HG02973 (cell line): ENCODE results near the gene ZFHX2.

Experiments
- ATAC-seq: cut with Tn5 transposase; IDR thresholded peaks from one replicate; pipeline ENCODE4 v1.9.1; 2021; ENCODE audit warnings: moderate library complexity; ENCODE audit not compliant: unreplicated experiment

ZFHX2 gene

DNA sequence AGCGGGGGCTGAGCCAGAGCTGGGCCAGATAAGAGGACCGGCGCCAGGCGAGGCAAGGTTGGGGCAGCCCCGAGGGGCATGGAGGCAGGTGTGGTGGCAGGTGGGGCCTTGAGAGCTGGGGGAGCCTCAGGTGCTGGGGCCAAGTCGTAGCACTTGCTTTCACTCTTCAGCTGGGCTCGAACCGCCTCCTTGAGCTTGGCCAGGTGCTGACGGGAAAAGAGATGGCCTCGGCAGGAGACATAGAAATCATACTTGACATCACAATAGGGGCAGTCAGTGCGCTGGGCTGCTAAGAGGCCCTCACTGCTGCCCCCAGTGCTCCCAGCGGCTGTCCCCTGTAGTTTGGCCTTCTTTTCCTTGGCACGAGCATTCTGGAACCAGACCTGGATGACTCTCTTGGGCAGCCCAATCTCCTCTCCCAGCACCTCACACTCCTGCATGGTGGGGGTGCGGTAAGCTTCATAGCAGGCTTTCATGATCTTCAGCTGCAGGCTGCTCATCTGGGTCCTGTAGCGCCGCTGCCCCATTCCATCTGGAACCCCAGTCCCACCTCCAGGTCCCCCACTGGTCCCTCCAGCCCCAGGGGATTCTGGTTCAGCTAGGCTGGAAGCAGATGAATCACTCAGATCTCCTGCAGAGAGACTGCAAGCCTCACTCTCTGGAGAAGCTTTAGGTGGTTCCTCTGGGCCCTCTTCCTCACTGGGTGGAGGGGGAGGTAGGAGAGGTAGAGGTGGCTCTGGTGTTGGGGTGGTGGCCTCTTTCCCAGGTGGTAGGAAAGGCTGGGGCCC, 28.1 kb downstream of the ZFHX2 start:
- ATAC-seq: no peak

DNA sequence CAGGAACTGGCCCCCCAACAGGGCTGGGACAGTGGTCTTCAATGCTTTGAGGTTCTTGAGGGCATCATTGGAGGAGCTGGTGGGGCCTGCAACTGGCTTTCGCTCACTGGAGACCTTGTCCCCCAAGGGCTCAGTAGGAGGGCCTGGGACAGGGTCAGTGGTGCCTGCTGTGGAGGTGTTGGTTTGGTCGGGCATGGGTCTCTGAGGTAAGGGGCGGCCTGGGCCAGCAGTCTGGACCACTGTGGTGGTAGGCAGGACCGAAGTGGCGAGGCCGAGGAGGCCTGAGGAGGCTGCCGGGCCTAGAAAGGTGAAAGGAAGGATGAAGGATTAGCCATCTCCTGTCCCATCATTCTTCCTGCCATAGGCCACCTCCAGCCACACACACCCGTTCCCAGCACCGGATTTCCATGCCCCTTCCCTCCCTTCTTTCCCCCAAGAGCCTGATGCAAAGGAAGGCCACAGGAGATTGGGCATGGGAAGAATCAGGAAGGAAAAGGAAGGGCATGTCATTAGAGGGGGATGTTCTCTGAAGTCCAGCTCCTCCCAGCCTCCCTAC, 28.8 kb downstream of the ZFHX2 start:
- ATAC-seq: no peak

- ATAC-seq: no peak
Observed at GRCh38 chr14:23521785-23522640, 29.6 kb downstream of the ZFHX2 start.

GRCh38 chr14:23520899-23521533, 30.5 kb downstream of the ZFHX2 start:
- ATAC-seq: no peak

DNA sequence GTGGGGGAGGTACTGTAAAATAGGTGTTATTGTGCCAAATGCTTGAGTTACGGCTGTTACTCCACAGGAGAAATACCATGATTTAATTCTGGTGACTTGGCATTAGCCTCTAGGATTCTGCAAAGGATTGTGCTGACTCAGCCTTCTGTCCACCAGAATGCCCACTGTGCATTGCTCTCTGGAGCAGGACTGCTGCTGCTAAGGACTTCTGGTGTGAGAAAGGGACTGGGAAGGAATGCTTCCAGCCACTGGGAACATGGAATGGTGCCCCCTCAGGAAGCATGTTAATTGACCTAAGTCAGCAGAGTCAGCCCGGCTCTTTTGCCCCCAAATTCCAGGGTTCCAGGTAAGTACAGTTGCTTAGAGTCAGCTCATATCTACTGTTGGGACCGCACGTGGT, 32.9 kb downstream of the ZFHX2 start:
- no peak for ATAC-seq

- no peak for ATAC-seq
Observed at GRCh38 chr14:23517650-23518326, 33.8 kb downstream of the ZFHX2 start.

- ATAC-seq: no peak
Observed at GRCh38 chr14:23514644-23514957, 37.0 kb downstream of the ZFHX2 start.

GRCh38 chr14:23513818-23514643, 37.5 kb downstream of the ZFHX2 start:
- no peak for ATAC-seq

DNA sequence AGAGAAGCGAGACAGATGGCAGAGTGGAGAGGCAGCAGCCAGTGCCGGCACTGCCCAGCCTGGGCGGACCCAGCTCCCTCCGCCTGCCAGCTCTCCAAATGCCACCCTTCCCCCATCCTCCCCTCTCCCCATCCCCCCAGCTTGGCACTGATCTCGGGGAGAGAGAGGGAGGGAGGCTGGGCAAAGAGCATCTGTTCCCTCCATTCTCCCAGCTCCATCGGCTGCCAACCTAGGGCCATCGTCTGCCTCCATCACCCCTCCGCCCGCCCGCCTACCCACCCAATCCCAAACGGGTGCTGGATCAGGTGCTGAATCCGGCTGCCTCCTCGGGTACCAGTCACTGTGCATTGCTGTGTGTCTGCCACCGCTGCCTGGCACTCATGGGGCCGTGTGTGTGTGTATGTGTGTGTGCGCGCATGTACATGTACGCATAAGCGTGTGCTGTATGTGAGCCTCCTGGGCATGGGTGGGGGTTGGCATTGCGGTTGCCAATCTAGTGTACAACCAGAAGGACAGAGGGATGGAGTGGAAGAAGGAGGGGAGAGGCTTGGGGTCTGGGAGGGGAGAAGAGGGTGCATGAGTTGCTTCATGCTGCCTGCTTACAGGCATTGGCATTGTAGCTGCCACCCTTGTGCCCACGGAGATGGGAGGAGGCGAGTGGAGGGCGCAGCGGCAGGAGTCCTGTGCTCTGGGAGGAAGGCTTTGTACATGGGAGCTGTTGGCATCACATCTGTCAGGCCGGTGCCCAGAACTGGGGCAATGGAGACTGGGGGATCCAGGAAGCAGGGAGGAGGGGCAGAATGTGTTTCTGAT, 38.4 kb downstream of the ZFHX2 start:
- no peak for ATAC-seq

DNA sequence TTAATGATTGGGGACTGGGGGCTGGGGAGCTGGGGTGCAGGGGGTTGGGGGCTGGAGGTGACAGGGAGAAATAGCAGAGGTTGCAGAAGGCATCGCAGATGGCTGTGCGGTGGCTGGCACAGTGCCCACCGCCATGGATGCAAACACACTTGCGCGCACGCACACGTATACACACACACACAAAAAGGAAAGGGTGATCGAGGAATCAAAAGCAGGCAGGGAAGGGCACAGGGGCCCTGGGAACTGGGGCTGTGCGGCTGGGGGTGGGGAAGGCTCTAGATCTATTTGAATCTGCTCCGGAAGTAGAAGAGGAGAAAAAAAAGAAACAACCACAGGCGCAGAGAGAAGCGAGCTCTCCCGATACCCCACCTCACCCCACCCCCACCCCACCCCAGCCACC, 39.4 kb downstream of the ZFHX2 start:
- no peak for ATAC-seq

- ATAC-seq: no peak
Observed at GRCh38 chr14:23494223-23494622, 57.3 kb downstream of the ZFHX2 start.

GRCh38 chr14:23492618-23493272, 58.8 kb downstream of the ZFHX2 start:
- ATAC-seq: no peak

DNA sequence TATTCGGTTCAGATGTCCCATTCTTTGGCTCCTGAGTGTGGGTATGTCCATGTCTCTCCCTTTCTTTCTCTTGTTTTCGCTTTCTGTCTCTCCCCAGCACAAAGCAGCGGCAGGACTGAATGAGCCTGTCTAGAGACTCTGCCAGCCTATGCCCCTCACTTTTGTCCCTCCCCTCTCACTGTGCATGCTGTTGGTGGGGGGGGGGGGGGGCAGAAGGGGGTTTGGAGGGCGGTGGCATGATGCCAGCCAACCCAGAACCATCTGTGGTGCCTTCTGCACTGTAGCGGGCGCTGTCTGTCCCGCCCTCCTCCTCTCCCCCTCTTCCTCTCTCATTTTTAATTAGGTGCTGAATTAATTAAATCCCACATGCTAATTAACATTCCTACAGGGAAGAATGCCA, 64.3 kb downstream of the ZFHX2 start:
- no peak for ATAC-seq

DNA sequence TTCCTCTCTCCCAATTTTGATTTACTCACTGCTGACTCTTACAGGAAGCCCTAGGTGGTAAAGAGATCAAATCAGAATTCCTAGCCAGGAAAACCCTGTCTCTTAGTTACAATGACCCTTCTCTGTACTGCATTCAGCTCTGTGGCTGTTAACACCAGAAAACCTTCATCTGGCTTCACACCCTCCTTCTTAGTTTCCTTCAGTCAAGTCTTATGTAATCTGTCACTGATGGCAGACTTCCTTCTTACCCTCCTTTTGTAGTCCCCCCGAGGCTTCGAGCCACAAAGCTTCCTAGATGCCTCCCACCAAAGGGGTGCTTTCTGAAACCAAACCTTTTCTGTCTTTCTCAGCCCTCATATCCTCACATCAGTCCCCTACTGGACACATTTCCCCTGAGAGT, 65.5 kb downstream of the ZFHX2 start:
- no peak for ATAC-seq

- no peak for ATAC-seq
Observed at GRCh38 chr14:23485326-23485725, 66.2 kb downstream of the ZFHX2 start.

GRCh38 chr14:23483236-23483854, 68.2 kb downstream of the ZFHX2 start:
- ATAC-seq: no peak

- no peak for ATAC-seq
Observed at GRCh38 chr14:23482823-23483148, 68.8 kb downstream of the ZFHX2 start.

DNA sequence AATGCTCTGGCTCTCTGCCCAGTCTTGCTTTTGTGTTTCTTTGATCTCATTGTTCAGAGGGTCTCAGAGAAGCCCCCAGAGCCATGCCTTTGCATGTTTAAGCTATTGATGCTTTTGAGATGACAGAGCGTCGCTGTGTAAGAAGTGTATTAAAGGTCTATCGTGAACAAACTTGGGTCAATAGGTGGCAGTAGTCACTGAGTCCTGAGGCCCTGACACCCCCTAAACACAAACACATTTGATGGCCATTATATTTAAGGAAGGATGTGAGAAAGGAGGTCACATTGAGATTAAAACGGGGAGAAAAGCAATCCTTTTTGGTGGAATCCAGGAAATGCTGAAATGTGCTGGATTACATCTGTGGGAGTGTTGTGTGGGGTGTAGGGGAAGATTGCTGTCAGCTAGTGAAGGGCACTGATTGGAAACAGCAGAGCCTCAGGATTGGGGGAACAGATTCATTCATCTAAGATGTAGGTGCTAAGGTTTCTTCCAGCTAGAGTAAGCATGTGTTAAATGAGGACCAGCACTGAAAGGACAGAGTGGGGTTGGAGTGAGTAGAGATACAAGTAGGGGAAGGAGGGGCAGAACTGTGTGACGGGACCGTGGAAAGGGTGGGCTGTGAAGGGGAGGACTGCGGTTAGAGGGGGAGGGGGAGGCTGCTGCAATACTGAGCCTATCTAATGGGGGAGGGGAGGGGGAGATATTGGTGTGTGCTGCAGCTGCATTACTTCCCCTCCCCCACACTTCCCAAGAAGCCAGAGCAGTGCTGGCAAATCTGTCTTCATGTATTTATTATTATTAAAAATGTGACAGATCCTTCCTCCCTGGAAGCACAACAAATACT, 69.4 kb downstream of the ZFHX2 start:
- no peak for ATAC-seq
